ENCODE data around the gene ISG20. TPM values are rescaled to one million over a fixed set of nuclear protein-coding genes. Genes with fewer than 3 reads are reported as not detected.
"Not testable (repeated sequence)": the region's sequence is repeated elsewhere in the genome, so short reads cannot be mapped to it uniquely, and the experiment has no call there.

ISG20 gene
- total RNA-seq, 1 experiment from 2014 or later: 7.9 TPM

GRCh38 chr15:88636050-88636449 is 2.8 kb upstream of the ISG20 start:
- DNase-seq (ENCODE audit: low read depth): no peak

GRCh38 chr15:88636654-88637053 is 2.2 kb upstream of the ISG20 start:
- DNase-seq (ENCODE audit: low read depth): no peak

- DNase-seq (ENCODE audit: low read depth): no peak
Measured at GRCh38 chr15:88637436-88637835, 1.4 kb upstream of the ISG20 start.

GRCh38 chr15:88637841-88638625 is 783 bp upstream of the ISG20 start:
- no peak for DNase-seq (ENCODE audit: low read depth)

GRCh38 chr15:88641959-88642452 is 3.2 kb downstream of the ISG20 start:
- no peak for DNase-seq (ENCODE audit: low read depth)

GRCh38 chr15:88642514-88642913 is 3.7 kb downstream of the ISG20 start:
- DNase-seq (ENCODE audit: low read depth): not testable (repeated sequence)

GRCh38 chr15:88644741-88645140 is 5.9 kb downstream of the ISG20 start:
- no peak for DNase-seq (ENCODE audit: low read depth)

- DNase-seq (ENCODE audit: low read depth): no peak
Measured at GRCh38 chr15:88645171-88646087, 6.6 kb downstream of the ISG20 start.

- DNase-seq (ENCODE audit: low read depth): no peak
Measured at GRCh38 chr15:88646088-88646405, 7.2 kb downstream of the ISG20 start.

- no peak for DNase-seq (ENCODE audit: low read depth)
Measured at GRCh38 chr15:88646951-88647350, 8.1 kb downstream of the ISG20 start.

GRCh38 chr15:88647351-88648105 is 8.7 kb downstream of the ISG20 start:
- no peak for DNase-seq (ENCODE audit: low read depth)

GRCh38 chr15:88648357-88649214 is 9.8 kb downstream of the ISG20 start:
- DNase-seq (ENCODE audit: low read depth): no peak

- DNase-seq (ENCODE audit: low read depth): peak; percentile 87
Measured at GRCh38 chr15:88649286-88649733, 10.5 kb downstream of the ISG20 start.

GRCh38 chr15:88649753-88650551 is 11.1 kb downstream of the ISG20 start:
- DNase-seq (ENCODE audit: low read depth): no peak

- no peak for DNase-seq (ENCODE audit: low read depth)
Measured at GRCh38 chr15:88650556-88650955, 11.7 kb downstream of the ISG20 start.

GRCh38 chr15:88651136-88651732 is 12.4 kb downstream of the ISG20 start:
- no peak for DNase-seq (ENCODE audit: low read depth)

- no peak for DNase-seq (ENCODE audit: low read depth)
Measured at GRCh38 chr15:88651971-88652370, 13.2 kb downstream of the ISG20 start.

GRCh38 chr15:88652456-88653199 is 13.8 kb downstream of the ISG20 start:
- no peak for DNase-seq (ENCODE audit: low read depth)

Data from Daoy (cell line).